Right lobe of liver (tissue), 4 donors: ENCODE measurements around the gene MRPL52.

Experiments
- POLR2A ChIP-seq: fragments of 450-650 bp; IDR thresholded peaks from one replicate; pipeline ENCODE4 v1.6.1; 2017; ENCODE audit warnings: antibody characterized with exemption, mild to moderate bottlenecking
- TF ChIP-seq, protein P1 (sequence below), 4 donors: fragments of 200-600 bp in 3 of 4; fragments of 450-650 bp in 1 of 4; IDR thresholded peaks; one replicate each; pipeline versions ENCODE4 v1.5.1 to v1.8.0; 2016 to 2022; ENCODE audit warnings: antibody characterized with exemption in 4 of 4, mild to moderate bottlenecking in 2 of 4
- donor health status: DM: no; HTN: no; CAD: no.
- donor health status: DM: no; HTN: no; CAD: no.
- donor health status: DM: no; HTN: yes; CAD: no.

DNA sequence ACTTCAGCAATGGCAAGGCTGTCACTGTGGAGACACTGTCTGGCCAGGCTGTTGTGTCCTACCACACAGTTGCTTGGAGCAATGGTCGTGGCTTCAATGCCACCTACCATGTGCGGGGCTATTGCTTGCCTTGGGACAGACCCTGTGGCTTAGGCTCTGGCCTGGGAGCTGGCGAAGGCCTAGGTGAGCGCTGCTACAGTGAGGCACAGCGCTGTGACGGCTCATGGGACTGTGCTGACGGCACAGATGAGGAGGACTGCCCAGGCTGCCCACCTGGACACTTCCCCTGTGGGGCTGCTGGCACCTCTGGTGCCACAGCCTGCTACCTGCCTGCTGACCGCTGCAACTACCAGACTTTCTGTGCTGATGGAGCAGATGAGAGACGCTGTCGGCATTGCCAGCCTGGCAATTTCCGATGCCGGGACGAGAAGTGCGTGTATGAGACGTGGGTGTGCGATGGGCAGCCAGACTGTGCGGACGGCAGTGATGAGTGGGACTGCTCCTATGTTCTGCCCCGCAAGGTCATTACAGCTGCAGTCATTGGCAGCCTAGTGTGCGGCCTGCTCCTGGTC lies 46.1 kb downstream of the MRPL52 start:
- TF ChIP-seq, protein P1, sequence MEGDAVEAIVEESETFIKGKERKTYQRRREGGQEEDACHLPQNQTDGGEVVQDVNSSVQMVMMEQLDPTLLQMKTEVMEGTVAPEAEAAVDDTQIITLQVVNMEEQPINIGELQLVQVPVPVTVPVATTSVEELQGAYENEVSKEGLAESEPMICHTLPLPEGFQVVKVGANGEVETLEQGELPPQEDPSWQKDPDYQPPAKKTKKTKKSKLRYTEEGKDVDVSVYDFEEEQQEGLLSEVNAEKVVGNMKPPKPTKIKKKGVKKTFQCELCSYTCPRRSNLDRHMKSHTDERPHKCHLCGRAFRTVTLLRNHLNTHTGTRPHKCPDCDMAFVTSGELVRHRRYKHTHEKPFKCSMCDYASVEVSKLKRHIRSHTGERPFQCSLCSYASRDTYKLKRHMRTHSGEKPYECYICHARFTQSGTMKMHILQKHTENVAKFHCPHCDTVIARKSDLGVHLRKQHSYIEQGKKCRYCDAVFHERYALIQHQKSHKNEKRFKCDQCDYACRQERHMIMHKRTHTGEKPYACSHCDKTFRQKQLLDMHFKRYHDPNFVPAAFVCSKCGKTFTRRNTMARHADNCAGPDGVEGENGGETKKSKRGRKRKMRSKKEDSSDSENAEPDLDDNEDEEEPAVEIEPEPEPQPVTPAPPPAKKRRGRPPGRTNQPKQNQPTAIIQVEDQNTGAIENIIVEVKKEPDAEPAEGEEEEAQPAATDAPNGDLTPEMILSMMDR (IDR thresholded peaks at IDR 0.05) = no peak
- no peak for TF ChIP-seq POLR2A
